K562 (cell line): Measurements from ENCODE around the gene SVEP1. TPM values are rescaled to one million over a fixed set of nuclear protein-coding genes. Genes with fewer than 3 reads are reported as not detected.

Experiments used
- DPF2 ChIP-seq: fragments of 450-650 bp; IDR thresholded peaks from 2 replicates; pipeline ENCODE4 v1.6.1; 2016
- GTF2F1 ChIP-seq: IDR thresholded peaks from 2 replicates; pipeline ENCODE4 v1.6.1; 2011; ENCODE audit warnings: low read depth, low read length, improper control_type of control experiment
- L3MBTL2 ChIP-seq: fragments of 450-650 bp; IDR thresholded peaks from 2 replicates; pipeline ENCODE4 v1.6.1; 2016; ENCODE audit warnings: mild to moderate bottlenecking, moderate library complexity
- NCOR1 ChIP-seq: fragments of 450-650 bp; IDR thresholded peaks from 2 replicates; pipeline ENCODE4 v1.6.1; 2016; ENCODE audit warnings: mild to moderate bottlenecking, moderate library complexity
- PBX2 ChIP-seq, 2 experiments: IDR thresholded peaks in 1 of 2; conservative IDR thresholded peaks in 1 of 2; 2 replicates each; pipeline ENCODE4 v1.6.1; 2016; ENCODE audit warnings: low read depth in 2 of 2, mild to moderate bottlenecking in 1 of 2, missing compliant biosample characterization in 1 of 2, missing genetic modification characterization in 1 of 2, moderate library complexity in 1 of 2
- RBM25 ChIP-seq: fragments of 200-400 bp; formaldehyde crosslinking; IDR thresholded peaks from 2 replicates; pipeline ENCODE4 v1.6.1; 2018; ENCODE audit warnings: low read length, low read depth, moderate library complexity; ENCODE audit not compliant: severe bottlenecking
- STAT5A ChIP-seq: IDR thresholded peaks from 2 replicates; pipeline ENCODE4 v1.6.1; 2012; ENCODE audit warnings: low read length, inconsistent platforms, borderline replicate concordance
- SUPT5H ChIP-seq: fragments of 450-650 bp; IDR thresholded peaks from 2 replicates; pipeline ENCODE4 v1.6.1; 2016
- TEAD4 ChIP-seq, 2 experiments: sonication (generic) in 1 of 2; formaldehyde crosslinking in 1 of 2; IDR thresholded peaks; 2 replicates each; pipeline versions ENCODE4 v1.6.1 to v1.8.0; 2012 to 2022; ENCODE audit warnings: borderline replicate concordance in 1 of 2, inconsistent platforms in 1 of 2, low read length in 1 of 2, mild to moderate bottlenecking in 1 of 2, missing genetic modification reagents in 1 of 2
- THRA ChIP-seq: fragments of 450-650 bp; IDR thresholded peaks from 2 replicates; pipeline ENCODE4 v1.6.1; 2017; ENCODE audit warnings: mild to moderate bottlenecking, moderate library complexity
- ZBTB33 ChIP-seq: sonication (generic); formaldehyde crosslinking; IDR thresholded peaks from 2 replicates; pipeline ENCODE4 v1.8.1; 2023; ENCODE audit warnings: mild to moderate bottlenecking, missing genetic modification reagents
- ZC3H8 ChIP-seq: fragments of 450-650 bp; IDR thresholded peaks from 2 replicates; pipeline ENCODE4 v1.6.1; 2017
- ZNF511 ChIP-seq: sonication (generic); formaldehyde crosslinking; IDR thresholded peaks from 2 replicates; pipeline ENCODE4 v1.8.0; 2022; ENCODE audit warnings: mild to moderate bottlenecking, missing genetic modification reagents
- polyA plus RNA-seq, 8 experiments: library from polyadenylated mRNA; depleted of rRNA in 4 of 8; stranded (reverse) in 5 of 8; unstranded in 3 of 8; fragments of >200 nt; fragmentation: Nextera tagmentation in 2 of 8; fragmentation: Illumina TruSeq in 1 of 8; extraction: Ambion mirVana in 2 of 8; extraction: Trizol in 1 of 8; gene quantifications; 2 replicates each; pipeline versions ENCODE4 v1.2.1 to v1.2.3, GENCODE V29; 2011 to 2014; ENCODE audit warnings: inconsistent platforms in 1 of 8, missing spikeins in 1 of 8
- total RNA-seq, 7 experiments: library from RNA; depleted of rRNA in 6 of 7; stranded (reverse); fragments of >200 nt in 6 of 7; fragmentation: Illumina TruSeq in 2 of 7; extraction: Trizol in 2 of 7; gene quantifications; 2 replicates each; pipeline versions ENCODE4 v1.2.1 to v1.2.3, GENCODE V29; 2011 to 2021; ENCODE audit warnings: low replicate concordance in 1 of 7

The SVEP1 gene
- total and polyA plus RNA-seq, 9 of the 15 experiments (the other 6 are each of a cell fraction or from before 2014, with no cell fraction given): 0.20 to 0.84 (median 0.43) TPM

- TF ChIP-seq L3MBTL2 (peak; percentile 53; the same call in 1 of the 2 replicates), GTF2F1 (no peak), ZBTB33 (CRISPR knock-in tag) (no peak), PBX2 (CRISPR knock-in tag; IDR thresholded peaks at IDR 0.05; ENCODE audit: low read depth) (no peak), PBX2 (tag; conservative IDR thresholded peaks at IDR 0.05; ENCODE audit: low read depth) (peak; percentile 98), SUPT5H (no peak), ZNF511 (CRISPR knock-in tag) (no peak), THRA (no peak), NCOR1 (peak; percentile 59; the same call in 1 of the 2 replicates), DPF2 (peak; percentile 74; the same call in 1 of the 2 replicates), ZC3H8 (no peak), TEAD4 (IDR thresholded peaks at IDR 0.05; ENCODE audit: low read length) (peak; percentile 91), TEAD4 (CRISPR knock-in tag; IDR thresholded peaks at IDR 0.05; ENCODE audit: borderline replicate concordance) (no peak), STAT5A (peak; percentile 49; the same call in 1 of the 2 replicates), RBM25 (no peak)
Measured at GRCh38 chr9:110370315-110370714, 209.2 kb downstream of the SVEP1 start (continued).
